Germinal center (tissue), 1 donor: ENCODE data around the gene KRTAP10-8.
"Not testable (repeated sequence)": the region's sequence is repeated elsewhere in the genome, so short reads cannot be mapped to it uniquely, and the experiment has no call there.

Experiments used
- DNase-seq: peaks from one replicate; pipeline ENCODE4 v3.0.0; 2012; ENCODE audit warnings: mixed read lengths, low spot score

Gene KRTAP10-8

DNA sequence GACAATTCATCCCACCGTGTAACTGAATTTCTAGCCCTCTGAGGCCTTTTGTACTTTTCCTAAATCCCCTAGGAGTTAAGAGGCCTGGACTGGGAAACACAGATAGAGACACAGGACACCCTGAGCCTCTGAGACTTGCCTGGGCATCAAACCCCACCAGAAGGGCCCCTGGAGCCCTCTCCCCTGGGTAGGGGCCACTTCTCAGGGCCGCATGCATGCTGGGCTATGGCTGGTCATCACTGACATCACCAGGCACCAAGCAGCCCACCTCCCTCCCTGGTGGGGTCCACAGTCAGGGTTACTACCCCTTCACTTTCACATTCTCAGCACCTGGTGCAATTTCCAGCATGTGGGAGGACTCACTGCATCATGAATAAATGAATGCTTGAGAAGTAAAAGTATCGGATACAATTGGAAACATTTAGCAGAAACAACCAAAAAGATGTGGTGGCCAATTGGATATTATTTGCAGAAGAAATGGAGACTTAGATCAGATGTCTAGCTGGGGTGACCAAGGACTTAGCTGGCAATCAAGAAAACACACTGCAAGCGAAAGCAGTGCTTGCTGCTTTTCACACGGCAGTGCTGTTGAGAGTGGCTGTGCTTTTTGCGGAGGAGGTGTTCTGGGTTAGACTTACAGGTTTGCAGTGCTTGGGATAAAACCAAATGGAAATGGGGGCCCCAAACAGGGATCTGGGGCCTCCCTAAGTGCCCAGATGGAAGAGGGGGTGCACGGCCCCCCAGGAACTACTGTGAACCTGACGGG is 12.4 kb upstream of the KRTAP10-8 start:
- DNase-seq: no peak

DNA sequence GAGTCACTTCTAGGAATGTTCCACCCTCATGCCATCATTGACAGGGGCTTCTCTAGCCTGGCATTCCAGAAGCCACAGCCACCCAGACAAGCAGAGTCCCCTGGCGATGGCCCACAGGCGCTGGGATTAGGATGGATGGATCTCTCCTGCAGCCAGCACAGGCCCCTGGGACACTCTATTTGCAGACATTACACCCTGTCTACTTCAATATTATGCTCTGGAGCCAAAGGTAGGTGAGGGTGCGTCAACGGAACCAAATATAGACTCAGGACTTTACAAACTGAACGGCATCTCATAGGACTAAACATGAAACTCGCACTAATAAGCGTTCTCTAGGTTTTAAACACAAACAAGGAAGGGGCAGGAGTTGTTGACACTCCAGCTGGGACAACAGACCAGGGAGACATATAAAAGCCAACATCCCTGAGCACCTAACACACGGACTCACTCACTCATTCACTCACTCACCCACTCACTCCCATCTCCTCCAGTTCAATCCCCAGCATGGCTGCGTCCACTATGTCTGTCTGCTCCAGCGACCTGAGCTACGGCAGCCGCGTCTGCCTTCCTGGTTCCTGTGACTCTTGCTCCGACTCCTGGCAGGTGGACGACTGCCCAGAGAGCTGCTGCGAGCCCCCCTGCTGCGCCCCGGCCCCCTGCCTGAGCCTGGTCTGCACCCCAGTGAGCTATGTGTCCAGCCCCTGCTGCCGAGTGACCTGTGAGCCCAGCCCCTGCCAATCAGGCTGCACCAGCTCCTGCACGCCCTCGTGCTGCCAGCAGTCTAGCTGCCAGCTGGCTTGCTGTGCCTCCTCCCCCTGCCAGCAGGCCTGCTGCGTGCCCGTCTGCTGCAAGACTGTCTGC is 11.5 kb upstream of the KRTAP10-8 start, which contains the start of gene KRTAP10-7:
KRTAP10-7 (plus strand) TSS at position 480 of the 861 bp plus-strand sequence; CDS start at position 505, 25 bp downstream.
- not testable (repeated sequence) for DNase-seq

DNA sequence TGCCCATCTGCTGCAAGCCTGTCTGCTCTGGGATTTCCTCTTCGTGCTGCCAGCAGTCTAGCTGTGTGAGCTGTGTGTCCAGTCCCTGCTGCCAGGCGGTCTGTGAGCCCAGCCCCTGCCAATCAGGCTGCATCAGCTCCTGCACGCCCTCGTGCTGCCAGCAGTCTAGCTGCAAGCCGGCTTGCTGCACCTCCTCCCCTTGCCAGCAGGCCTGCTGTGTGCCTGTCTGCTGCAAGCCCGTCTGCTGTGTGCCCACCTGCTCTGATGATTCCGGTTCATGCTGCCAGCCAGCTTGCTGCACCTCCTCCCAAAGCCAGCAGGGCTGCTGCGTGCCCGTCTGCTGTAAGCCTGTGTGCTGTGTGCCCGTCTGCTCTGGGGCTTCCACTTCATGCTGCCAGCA is 10.8 kb upstream of the KRTAP10-8 start:
- not testable (repeated sequence) for DNase-seq

DNA sequence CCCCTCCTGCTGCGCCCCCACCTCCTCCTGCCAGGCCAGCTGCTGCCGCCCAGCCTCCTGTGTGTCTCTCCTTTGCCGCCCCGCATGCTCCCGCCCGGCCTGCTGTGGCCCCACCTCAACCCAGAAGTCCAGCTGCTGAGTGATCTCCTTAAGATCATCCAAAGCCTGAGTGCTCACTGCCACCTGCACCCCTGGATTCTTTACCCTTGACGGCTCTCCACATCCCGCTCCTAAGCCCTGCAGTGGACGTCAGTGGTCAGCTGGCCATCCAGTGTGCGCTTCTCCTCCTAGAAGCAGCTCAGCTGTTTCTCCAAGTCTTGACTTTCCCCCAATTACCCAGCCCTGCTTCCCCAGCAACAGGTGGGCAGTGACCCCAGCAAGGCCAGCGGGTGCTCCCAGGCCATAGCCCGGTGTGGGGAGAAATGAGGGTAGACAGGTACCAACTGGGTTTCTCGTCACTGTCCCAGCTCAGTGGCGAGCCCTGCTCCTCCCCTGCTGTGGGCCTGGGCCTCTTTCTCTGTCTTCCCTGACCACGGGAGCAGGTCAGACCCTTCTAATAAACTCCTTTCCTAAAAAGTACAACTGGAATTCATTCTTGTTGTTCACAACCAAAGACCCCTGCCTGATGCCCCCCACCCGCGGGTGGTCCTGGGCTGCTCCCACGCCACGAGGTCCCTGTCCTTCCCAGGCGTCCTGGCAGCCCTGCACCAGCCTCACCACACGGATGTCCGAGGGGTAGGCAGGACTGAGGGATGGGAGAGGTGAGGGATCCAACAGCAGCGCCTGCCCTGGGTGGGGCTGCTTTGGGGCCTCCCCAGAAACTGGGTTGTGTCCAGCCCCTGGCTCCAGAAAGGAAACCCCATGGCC is 10.1 kb upstream of the KRTAP10-8 start:
- DNase-seq: no peak

DNA sequence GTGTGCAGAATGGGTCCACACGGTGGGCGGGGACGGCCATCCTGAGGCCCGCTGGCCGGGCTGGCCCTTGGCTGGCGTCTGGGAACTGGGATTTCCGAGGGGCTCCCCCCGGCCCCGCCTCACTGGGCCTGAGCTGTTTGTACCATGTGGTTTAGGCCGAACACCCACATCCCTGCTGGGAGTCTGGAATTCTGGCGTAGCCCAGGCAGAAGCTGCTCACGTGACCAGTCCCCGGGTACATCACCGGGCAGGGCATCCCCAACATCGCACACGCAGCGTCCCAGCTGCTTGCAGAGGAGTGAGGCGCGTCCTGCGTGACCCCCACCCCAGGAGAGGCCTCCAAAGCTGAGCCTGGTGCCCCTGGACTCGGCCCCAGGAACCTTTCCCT is 9.4 kb upstream of the KRTAP10-8 start:
- no peak for DNase-seq

DNA sequence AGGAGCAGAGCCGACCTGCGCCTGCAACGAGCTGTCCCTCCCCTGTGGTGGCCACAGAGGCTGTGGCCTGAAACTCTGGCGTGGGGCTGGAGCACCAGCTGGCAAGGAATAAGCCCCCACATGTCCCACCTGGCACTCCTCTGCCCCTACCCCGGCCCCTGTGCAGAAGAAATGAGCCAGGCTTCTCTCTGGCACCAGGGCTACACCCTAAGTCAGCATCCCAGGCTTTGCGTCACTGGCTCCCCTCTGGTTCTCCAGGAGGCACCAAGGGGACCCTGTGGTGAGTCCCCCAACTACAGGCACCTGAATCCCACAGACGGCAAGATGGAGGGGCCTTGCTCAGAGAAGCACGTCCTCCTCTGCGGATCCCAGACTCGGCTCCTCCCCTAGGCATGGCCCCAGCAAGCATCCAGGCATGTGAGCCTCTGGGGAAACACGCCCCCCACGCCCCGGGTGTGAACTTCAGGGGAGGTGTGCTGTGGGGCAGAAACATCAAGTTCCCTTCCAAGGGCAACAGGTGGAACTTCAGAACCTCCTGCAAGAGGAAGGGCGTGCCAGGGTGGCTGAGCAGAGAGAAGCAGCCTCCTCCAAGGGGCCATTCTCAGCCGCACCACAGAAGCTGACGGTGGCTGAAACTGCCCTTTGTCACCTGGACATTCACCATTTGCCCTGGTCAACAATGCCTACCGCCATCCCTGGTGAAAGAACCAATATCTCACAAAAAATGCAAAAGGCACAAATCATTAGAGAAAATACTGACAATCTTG is 8.6 kb upstream of the KRTAP10-8 start:
- DNase-seq: no peak

DNA sequence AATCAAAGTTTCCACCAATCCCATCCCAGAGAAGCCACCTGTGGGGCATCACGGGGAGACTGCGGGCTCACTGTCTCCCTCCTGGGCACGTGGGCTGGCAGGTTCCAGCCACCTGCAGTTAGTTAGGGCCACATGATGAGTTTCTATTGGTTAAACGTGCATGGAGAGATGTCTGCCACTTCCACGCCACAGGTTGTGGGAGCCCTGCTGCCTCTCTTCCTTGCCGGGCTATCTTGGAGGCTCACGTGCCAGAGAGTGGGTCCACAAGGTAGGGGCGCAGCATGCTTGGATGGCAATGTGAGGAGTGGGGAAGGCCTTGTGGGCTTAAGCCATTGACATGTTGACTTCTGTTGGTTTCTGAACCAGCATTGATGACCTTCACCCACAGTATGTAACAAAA is 8.0 kb upstream of the KRTAP10-8 start:
- no peak for DNase-seq

DNA sequence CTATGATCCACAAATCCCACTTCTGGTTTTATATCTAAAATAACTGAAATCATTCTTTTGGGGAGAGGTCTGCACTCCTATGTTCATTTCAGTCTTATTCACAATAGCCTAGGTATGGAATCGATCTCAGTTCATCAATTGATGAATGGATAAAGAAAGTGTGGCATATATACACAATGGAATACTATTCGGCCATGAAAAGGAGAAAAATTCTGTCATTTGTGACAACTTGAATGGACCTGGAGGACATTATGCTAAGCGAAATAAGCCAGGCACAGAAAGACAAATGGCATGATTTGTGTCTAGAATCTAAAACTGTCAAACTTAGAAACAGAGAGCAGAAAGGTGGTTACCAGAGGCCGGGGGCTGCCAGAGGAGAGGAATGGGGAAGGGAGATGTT is 5.4 kb upstream of the KRTAP10-8 start:
- no peak for DNase-seq

DNA sequence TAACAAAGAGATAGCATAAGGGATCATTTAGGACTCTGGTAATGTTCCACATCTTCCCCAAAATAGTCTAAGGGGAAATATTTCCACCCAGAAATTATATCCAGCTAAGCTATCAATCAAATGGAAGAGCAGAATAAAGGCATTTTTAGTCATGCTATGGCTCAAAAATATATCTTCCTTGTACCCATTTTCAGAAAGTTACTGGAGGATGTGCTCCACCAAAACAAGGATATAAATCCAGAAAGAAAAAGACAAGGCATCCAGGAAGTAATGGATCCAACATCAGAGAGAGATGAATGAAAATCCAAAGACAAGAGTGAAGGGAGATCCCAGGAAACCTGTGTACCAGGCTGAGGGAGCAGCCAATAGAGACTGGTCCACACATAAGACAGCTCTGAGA is 2.7 kb upstream of the KRTAP10-8 start:
- DNase-seq: no peak

DNA sequence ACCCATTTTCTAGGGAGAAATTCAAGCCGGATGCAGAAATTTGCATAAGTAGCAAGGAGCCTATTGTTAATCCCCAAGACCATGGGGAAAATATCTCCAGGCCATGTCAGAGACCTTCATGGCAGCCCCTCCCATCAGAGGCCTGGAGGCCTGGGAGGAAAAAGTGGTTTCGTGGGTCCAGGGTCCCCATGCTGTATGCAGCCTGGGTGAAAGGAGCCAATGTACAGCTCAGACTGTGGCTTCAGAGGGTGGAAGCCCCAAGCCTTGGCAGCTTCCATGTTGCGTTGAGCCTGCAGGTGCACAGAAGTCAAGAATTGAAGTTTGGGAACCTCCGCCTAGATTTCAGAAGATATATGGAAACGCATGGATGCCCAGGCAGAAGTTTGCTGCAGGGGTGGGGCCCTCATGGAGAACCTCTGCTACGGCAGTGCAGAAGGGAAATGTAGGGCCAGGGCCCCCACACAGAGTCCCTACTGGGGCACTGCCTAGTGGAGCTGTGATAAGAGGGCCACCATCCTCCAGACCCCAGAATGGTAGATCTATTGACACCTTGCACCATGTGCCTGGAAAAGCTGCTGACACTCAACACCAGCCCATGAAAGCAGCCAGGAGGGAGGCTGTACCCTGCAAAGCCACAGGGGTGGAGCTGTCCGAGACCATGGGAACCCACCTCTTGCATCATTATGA is 1.6 kb upstream of the KRTAP10-8 start:
- DNase-seq: not testable (repeated sequence)

DNA sequence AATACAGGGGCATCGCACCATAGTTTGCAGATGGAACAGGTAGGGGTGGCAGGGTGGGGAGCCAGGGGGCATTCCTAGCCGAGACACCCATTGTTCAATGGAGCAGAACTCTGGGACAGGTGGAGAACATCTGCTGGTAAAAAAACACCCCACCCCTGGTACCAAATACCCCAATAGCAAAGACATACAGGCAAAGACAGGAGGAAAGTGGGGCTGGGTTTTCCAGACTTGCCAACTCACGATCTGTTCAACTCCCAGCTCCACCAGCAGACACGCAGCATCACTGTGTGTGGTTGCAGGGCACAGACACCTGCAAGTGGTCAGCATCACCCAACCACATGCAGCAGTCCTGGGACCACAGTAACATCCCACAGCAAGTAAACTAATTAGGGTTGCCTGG is 328 bp upstream of the KRTAP10-8 start:
- DNase-seq: no peak

DNA sequence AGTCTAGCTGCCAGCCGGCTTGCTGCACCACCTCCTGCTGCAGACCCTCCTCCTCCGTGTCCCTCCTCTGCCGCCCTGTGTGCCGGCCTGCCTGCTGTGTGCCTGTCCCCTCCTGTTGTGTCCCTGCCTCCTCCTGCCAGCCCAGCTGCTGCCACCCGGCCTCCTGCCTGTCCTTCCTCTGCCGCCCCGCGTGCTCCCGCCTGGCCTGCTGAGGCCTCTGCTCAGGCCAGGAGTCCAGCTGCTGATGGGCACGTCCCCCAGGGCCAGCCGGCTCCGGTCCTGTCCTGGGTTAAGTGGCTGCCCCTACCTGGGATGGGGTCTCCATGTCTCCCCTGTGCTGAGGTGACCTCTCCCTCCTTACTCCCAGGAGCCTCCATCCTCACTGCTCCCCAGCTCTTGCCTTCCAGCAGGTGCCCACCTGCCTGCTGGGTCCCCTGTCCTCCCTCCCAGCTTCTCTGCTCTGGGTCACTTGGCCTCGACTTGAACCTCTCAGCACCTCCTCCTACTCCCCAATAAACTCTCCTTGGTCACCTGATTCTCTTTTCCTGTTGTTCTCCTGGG is 870 bp downstream of the KRTAP10-8 start:
- no peak for DNase-seq

DNA sequence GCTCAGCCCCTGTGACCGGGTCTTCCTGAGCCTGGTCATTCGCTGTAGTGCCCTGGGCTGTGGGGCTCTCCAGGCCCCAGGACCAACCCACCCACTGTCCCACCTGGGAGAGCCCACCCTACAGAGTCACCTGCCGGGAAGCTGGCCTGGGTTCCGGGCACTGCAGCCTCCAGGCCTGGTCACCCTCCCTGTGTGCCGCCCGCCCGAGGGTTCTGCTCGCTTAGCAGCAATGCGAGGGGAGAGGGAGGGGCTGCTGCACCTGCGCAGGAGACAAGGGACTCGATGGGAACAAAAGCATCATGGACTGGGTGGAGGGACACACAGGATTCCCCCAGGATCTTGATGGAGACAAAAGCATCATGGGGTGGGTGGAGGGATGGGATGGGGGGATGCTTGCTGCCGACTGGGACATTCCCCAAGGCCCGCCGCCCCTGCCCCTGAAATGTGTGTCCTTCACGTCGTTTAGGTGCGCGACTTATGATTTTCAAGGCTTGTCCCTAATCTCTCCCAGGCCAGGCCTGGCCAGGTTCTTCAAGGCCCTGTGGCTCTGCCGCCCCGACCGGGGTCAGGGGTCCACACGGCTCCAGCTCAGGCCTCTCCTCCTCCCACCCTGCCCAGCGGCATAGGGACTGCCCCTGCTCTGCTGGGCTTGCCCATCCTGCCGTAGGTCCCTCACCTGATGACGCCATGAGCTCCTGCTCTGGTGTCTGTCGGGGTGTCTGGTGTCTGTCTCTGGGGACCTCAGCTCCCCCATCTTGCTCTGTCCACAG is 1.7 kb downstream of the KRTAP10-8 start:
- DNase-seq: no peak

DNA sequence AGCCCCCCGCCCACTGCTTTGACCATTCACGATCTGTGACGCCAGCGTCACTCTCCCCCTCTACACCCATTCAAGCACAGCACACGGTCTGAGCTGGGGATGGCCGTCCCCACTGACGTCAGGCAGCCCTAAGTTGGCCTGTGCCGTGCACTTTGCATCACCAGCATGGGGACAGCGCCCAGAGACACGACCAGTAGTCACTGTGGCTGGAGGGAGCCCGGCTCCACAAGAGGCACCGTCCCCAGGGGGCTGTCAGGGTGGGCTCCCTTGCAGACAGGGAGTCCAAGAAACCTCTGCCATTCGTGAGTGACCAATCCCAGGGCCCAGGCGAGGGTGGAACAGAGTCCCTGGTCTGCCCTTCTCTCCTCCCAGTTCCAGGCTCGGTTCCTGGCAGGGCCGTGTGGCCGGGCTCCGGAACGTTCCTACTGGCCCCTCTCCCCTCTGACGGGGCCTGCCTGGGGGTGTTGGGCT is 2.3 kb downstream of the KRTAP10-8 start:
- no peak for DNase-seq

DNA sequence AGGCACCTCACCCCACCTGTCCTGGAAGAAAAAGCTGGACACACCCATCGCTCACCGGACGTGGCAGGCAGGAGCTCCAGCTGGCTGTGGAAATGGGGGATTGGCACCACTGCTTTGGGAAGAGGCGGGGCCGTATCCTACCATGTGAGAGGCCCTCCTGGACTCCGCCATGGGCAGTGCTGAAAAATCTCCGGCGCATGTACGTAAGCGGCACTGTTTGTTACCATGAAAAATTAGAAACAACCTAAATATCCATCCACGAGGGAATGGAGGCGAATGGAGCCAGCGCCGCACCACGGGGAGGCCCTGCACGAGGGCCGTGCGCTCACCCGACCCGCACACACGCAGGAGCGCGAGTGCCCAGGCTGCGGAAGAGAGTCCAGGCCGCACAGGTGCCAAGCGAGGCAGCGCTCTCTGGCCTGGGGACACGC is 3.1 kb downstream of the KRTAP10-8 start:
- no peak for DNase-seq

DNA sequence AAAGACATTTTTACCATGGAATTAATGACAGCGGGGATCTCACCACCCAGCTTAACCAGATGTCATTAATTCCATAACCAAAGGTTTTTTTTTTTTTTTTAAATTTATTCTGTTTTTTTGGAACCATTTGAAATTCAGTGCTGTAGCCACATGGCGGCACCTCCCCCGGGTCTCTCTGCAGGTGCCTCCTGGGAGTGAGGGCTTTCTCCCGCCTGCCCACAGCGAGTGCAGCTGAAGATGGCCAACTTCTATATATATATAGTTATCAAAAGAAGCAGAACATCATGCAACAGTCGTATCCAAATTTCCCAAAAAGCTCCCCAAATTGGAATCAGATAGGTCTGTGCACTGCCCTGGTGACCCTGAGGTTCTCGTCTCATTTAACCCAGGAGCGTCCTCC is 3.6 kb downstream of the KRTAP10-8 start:
- no peak for DNase-seq

DNA sequence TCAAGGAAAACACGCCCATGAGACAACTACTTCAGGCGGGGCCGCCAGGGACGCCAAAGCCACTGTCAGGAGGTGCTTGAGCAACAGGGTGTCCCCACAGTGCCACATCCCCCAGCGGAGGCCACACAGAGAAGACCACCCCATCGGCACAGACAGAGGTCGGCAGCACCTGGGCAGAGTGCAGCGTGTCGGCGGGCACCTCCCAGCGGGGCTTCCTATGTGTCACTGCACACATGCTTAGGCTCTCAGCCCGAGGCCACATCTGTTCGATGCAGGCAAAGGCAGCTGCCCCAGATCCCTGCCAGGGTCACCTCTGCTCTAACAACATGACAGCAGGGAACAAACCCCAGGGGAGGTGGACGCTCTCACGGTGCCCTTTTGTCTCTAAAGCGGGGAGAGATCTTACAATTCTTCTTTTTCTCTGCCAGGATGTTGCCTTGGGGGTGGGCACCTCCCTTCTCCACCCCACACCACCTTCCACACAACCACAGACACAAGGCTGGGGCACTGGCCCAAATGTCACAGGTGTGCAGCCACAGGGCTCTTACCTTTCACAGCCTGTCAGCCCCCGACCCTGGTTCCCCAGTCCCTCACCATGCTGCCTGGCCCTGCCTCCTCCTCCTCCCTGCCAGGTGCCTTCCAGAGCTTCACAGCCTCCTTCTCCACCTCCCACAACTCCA is 4.2 kb downstream of the KRTAP10-8 start:
- no peak for DNase-seq

DNA sequence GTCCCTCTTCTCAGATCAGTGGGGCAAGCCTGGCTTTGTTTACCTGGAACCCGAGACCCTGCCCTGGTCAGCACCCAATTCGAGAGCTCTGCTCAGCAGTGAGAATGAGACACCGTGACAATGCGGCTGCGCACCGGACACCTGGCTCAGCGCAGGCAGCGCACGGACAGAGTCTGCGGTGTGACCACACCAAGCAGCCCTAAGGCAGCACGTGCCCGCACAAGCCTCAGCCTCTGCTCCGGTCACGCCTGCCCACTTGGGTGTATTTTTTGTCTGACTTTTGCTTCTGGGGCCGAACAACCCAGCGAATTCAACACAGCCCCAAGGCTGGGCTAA is 4.7 kb downstream of the KRTAP10-8 start:
- DNase-seq: no peak

DNA sequence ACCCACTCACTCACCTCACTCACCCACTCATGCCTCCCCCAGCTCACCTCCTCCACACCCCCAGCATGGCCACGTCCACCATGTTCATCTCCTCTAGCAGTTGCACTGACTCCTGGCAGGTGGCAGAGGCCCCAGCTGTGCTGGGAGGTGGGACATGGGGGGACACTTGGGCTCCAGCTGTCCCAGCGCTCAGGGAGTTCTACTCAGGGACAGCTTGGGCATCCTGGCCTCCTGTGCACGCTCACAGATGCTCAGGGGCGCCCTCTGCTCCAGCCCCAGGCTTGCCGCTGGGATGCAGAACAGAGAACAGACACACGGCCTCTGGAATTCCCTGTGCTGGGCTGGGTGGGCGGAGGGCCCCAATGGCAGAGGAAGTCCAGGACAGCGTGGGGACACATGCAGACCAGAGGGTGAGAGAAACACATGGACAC is 5.2 kb downstream of the KRTAP10-8 start:
- no peak for DNase-seq
